Measurements from ENCODE around the gene IFFO2.

Gene IFFO2

GRCh38 chr1:18936814-18937481 lies 19.5 kb downstream of the IFFO2 start:
- TF ChIP-seq SIN3A (IDR thresholded peaks at IDR 0.05; ENCODE audit: borderline replicate concordance, insufficient read depth, low read length): no peak
- no peak for TF ChIP-seq TAF1 (IDR thresholded peaks at IDR 0.05; ENCODE audit: borderline replicate concordance, insufficient read depth, low read length)
- TF ChIP-seq REST (IDR thresholded peaks at IDR 0.05; ENCODE audit: insufficient read depth in 1 of 2, low read depth in 2 of 2, low read length in 2 of 2): no peak
- TF ChIP-seq POLR2AphosphoS5 (IDR thresholded peaks at IDR 0.05; ENCODE audit: low read depth, low read length): no peak
- no peak for TF ChIP-seq FOXP2 (optimal IDR thresholded peaks at IDR 0.05; ENCODE audit: borderline replicate concordance, extremely low read depth, extremely low read length, insufficient read depth)

- TF ChIP-seq REST (IDR thresholded peaks at IDR 0.05; ENCODE audit: insufficient read depth in 1 of 2, low read depth in 2 of 2, low read length in 2 of 2) (no peak), POLR2AphosphoS5 (IDR thresholded peaks at IDR 0.05; ENCODE audit: low read depth, low read length) (no peak), FOXP2 (optimal IDR thresholded peaks at IDR 0.05; ENCODE audit: borderline replicate concordance, extremely low read depth, extremely low read length, insufficient read depth) (no peak), SIN3A (IDR thresholded peaks at IDR 0.05; ENCODE audit: borderline replicate concordance, insufficient read depth, low read length) (no peak), TAF1 (IDR thresholded peaks at IDR 0.05; ENCODE audit: borderline replicate concordance, insufficient read depth, low read length) (no peak)
Measured at GRCh38 chr1:18936471-18936813, 20.0 kb downstream of the IFFO2 start.

GRCh38 chr1:18934205-18935000 lies 22.1 kb downstream of the IFFO2 start:
- TF ChIP-seq TAF1 (IDR thresholded peaks at IDR 0.05; ENCODE audit: borderline replicate concordance, insufficient read depth, low read length) (no peak), SIN3A (IDR thresholded peaks at IDR 0.05; ENCODE audit: borderline replicate concordance, insufficient read depth, low read length) (no peak), POLR2AphosphoS5 (IDR thresholded peaks at IDR 0.05; ENCODE audit: low read depth, low read length) (no peak), FOXP2 (optimal IDR thresholded peaks at IDR 0.05; ENCODE audit: borderline replicate concordance, extremely low read depth, extremely low read length, insufficient read depth) (no peak), REST (IDR thresholded peaks at IDR 0.05; ENCODE audit: insufficient read depth in 1 of 2, low read depth in 2 of 2, low read length in 2 of 2) (no peak)

GRCh38 chr1:18932879-18933278 lies 23.6 kb downstream of the IFFO2 start:
- no peak for TF ChIP-seq TAF1 (IDR thresholded peaks at IDR 0.05; ENCODE audit: borderline replicate concordance, insufficient read depth, low read length)
- no peak for TF ChIP-seq POLR2AphosphoS5 (IDR thresholded peaks at IDR 0.05; ENCODE audit: low read depth, low read length)
- no peak for TF ChIP-seq REST (IDR thresholded peaks at IDR 0.05; ENCODE audit: insufficient read depth in 1 of 2, low read depth in 2 of 2, low read length in 2 of 2)
